ENCODE data around the gene DNAJC15.

The DNAJC15 gene

DNA sequence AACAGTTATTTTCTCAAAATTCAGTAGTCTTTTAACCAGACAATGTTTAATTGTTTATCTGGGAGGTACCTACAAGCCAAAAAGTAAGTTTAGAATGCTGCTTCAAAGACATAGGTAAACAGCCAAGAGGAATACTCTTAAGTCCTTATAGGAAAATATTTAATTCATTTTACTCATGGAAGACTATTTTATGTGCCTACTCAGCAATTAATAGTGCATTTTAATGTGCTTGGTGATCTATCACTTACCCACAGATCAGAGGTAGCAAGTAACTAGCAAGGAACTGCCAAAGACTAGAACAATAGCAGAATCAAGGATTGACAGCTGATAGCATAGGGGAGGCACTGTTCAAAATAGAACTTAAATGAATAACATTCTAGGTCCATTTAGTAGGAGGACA, 60.4 kb downstream of the DNAJC15 start:
- DNase-seq (ENCODE audit: extremely low spot score) = no peak
- CTCF ChIA-PET = interaction anchor here (1.3 to 4.6 kb wide), 10 partner anchors 8 to 349 kb away, joined by 3 to 24 read pairs (median 8); no protein-coding TSS in a partner anchor
- POLR2A ChIA-PET = no interaction called here
- TF ChIP-seq, protein P1, sequence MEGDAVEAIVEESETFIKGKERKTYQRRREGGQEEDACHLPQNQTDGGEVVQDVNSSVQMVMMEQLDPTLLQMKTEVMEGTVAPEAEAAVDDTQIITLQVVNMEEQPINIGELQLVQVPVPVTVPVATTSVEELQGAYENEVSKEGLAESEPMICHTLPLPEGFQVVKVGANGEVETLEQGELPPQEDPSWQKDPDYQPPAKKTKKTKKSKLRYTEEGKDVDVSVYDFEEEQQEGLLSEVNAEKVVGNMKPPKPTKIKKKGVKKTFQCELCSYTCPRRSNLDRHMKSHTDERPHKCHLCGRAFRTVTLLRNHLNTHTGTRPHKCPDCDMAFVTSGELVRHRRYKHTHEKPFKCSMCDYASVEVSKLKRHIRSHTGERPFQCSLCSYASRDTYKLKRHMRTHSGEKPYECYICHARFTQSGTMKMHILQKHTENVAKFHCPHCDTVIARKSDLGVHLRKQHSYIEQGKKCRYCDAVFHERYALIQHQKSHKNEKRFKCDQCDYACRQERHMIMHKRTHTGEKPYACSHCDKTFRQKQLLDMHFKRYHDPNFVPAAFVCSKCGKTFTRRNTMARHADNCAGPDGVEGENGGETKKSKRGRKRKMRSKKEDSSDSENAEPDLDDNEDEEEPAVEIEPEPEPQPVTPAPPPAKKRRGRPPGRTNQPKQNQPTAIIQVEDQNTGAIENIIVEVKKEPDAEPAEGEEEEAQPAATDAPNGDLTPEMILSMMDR (IDR thresholded peaks at IDR 0.05; ENCODE audit: control extremely low read depth, extremely low read depth, low read depth, missing control alignments) = no peak

DNA sequence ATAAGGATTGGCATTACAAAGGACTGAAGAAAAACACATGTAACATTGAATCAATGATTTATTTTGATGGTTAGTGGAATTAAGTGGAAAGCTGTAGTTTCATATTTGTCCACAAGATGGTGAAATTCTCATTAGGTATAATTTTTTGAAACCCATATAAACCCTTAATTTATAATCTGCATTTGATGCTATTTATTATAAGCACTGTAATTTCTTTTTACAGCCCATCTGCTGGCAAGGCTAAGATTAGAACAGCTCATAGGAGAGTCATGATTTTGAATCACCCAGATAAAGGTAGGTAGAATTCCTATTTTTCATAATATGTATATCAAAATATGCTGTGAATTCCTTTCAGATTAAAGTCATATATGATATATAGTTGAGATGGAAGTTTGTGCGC, 62.2 kb downstream of the DNAJC15 start:
- TF ChIP-seq, protein P1 (IDR thresholded peaks at IDR 0.05; ENCODE audit: control extremely low read depth, extremely low read depth, low read depth, missing control alignments) = peak; percentile 26
- DNase-seq (ENCODE audit: extremely low spot score) = no peak
- ChIA-PET CTCF (interaction anchor here (0.9 to 4.6 kb wide), 18 partner anchors 9 to 719 kb away, joined by 3 to 24 read pairs (median 4); partner anchors contain the start of gene DNAJC15), POLR2A (no interaction called here)

DNA sequence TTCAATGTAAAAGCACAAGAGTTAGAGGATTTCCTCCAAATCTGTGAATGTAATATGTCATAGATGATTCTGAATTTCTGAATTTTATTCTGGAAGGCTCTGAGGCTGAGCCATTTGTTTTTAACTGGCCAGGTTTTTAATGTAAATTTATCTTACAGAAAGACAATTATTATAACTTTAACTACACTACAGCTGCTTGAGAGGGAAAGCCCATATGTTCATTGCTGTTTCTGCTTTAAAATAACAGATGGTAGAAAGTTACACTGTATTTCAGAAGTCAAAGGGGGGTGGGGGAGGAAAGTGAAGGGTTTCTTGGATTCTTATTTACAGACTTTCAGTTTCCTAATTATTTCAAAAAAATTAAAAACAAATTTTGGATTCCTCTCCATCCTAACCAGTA, 62.8 kb downstream of the DNAJC15 start:
- ChIA-PET CTCF (interaction anchor here (0.7 to 4.6 kb wide), 9 partner anchors 8 to 718 kb away, joined by 3 to 24 read pairs (median 9); no protein-coding TSS in a partner anchor), POLR2A (no interaction called here)
- DNase-seq (ENCODE audit: extremely low spot score) = no peak
- TF ChIP-seq, protein P1 (IDR thresholded peaks at IDR 0.05; ENCODE audit: control extremely low read depth, extremely low read depth, low read depth, missing control alignments) = no peak

DNA sequence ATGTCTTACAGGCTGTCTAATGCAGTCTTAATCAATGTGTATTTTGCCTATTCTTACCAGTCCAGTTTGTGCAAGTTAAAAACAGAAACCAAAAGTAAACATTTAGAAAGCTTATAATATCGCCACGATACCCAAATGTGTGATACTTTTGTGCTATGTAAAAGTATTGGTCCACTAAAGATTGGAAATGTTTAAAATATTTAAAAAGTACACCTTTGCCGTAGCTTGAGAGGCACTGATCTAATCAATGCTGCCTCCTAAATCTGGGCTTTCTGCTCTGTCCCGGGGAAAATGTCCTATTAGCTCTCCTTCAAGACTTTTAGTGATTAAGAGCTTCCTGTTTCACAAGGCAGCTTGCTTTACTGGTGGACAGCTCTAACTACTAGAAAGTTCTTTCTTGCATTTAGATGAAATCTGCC, 64.7 kb downstream of the DNAJC15 start:
- TF ChIP-seq, protein P1 (IDR thresholded peaks at IDR 0.05; ENCODE audit: control extremely low read depth, extremely low read depth, low read depth, missing control alignments) = no peak
- ChIA-PET POLR2A (no interaction called here), CTCF (interaction anchor here (0.9 to 3.0 kb wide), 9 partner anchors 9 to 119 kb away, joined by 3 to 19 read pairs (median 4); no protein-coding TSS in a partner anchor)
- no peak for DNase-seq (ENCODE audit: extremely low spot score)

DNA sequence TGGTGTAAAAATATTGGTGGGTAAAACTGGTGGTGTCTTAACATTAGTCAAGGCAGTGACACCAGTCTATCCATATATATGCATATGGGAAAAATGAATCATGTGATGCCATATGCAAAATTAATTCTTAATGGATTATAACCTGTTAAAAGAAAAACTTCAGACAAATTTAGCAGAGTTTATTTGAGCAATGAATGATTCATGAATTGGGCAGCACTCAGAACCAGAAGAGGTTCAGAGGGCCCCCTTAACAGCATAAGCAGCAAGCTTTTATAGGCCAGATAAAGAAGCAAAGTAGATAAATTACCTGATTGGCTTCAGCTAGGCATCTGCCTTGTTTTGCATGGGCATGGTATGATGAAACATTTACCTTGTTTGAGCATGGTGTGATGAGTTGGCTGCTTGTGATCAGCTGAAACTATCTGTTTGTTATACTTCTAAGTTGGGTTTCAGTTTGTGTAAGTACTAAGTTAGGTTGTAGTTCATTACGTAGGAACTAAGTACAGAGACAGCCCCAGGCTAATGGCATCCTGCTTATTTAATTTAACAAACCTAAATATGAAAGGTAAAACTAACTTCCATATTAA, 66.6 kb downstream of the DNAJC15 start:
- CTCF ChIA-PET = interaction anchor here (1.0 kb wide), 1 partner anchor 19 kb away, joined by 3 read pairs; no protein-coding TSS in a partner anchor
- POLR2A ChIA-PET = no interaction called here
- TF ChIP-seq, protein P1 (IDR thresholded peaks at IDR 0.05; ENCODE audit: control extremely low read depth, extremely low read depth, low read depth, missing control alignments) = no peak
- no peak for DNase-seq (ENCODE audit: extremely low spot score)

DNA sequence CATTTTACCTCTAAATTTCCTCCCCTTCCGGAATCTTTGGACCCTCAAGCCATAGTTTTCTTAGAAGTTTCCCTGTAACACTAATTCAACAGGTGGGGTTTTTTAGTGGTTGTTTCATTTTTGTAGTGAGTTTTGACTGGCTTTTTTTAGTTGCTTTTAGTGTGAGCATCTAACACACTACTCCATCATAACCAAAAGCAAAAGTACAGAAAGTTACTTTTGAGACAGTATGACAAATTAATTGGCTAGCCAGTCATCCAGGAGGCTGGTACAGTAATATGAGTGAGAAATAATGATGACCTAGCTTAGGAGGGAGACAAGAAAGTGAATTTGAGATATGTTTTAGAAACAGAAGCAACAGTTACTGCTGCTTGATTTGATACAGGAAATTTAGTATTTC, 71.5 kb downstream of the DNAJC15 start:
- ChIA-PET POLR2A (no interaction called here), CTCF (interaction anchor here (0.7 to 3.8 kb wide), 5 partner anchors 11 to 123 kb away, joined by 3 to 22 read pairs (median 5); no protein-coding TSS in a partner anchor)
- peak; percentile 24 for DNase-seq (ENCODE audit: extremely low spot score)
- TF ChIP-seq, protein P1 (IDR thresholded peaks at IDR 0.05; ENCODE audit: control extremely low read depth, extremely low read depth, low read depth, missing control alignments) = no peak

All from GM10248 (cell line).